Stimulated activated CD4-positive, alpha-beta T cell treated with anti-CD3 and anti-CD28 coated beads, Interleukin-12 subunit alpha, Interleukin-12 subunit beta, amount 100 ng/mL, for 48 hours (primary cell): ENCODE results near the gene FTSJ1.

Experiments used
- DNase-seq, 3 donors: peaks; one replicate each; pipeline ENCODE4 v3.0.0-alpha.2; 2020; ENCODE audit warnings: low read depth in 2 of 3, low spot score in 1 of 3

Gene FTSJ1

GRCh38 chrX:48470110-48470832 lies 5.7 kb upstream of the FTSJ1 start, which contains the start of gene SLC38A5:
TSS of gene SLC38A5 (minus strand) at chrX:48470260. CDS start at chrX:48467924, 2,336 bp downstream.
- DNase-seq = no peak

- no peak for DNase-seq
Observed at GRCh38 chrX:48470833-48471118, 5.2 kb upstream of the FTSJ1 start.

- DNase-seq = no peak
Observed at GRCh38 chrX:48471504-48471903, 4.5 kb upstream of the FTSJ1 start.

- DNase-seq = no peak
Observed at GRCh38 chrX:48472225-48472624, 3.8 kb upstream of the FTSJ1 start.

- no peak for DNase-seq
Observed at GRCh38 chrX:48472851-48473703, 2.9 kb upstream of the FTSJ1 start.

- DNase-seq = no peak
Observed at GRCh38 chrX:48473704-48473990, 2.4 kb upstream of the FTSJ1 start.

GRCh38 chrX:48474127-48474526 lies 1.9 kb upstream of the FTSJ1 start:
- DNase-seq = no peak

- DNase-seq = no peak
Observed at GRCh38 chrX:48474581-48474980, 1.4 kb upstream of the FTSJ1 start.

GRCh38 chrX:48475296-48475695 lies 703 bp upstream of the FTSJ1 start:
- no peak for DNase-seq

- no peak for DNase-seq
Observed at GRCh38 chrX:48476919-48477318, 920 bp downstream of the FTSJ1 start.

- DNase-seq = no peak
Observed at GRCh38 chrX:48477960-48478755, 2.2 kb downstream of the FTSJ1 start.

- no peak for DNase-seq
Observed at GRCh38 chrX:48478806-48479205, 2.8 kb downstream of the FTSJ1 start.

GRCh38 chrX:48480142-48480541 lies 4.1 kb downstream of the FTSJ1 start:
- no peak for DNase-seq

GRCh38 chrX:48480583-48480982 lies 4.6 kb downstream of the FTSJ1 start:
- DNase-seq = no peak

GRCh38 chrX:48482526-48482925 lies 6.5 kb downstream of the FTSJ1 start:
- DNase-seq = no peak

- no peak for DNase-seq
Observed at GRCh38 chrX:48487362-48487798, 11.4 kb downstream of the FTSJ1 start.

GRCh38 chrX:48488034-48488433 lies 12.0 kb downstream of the FTSJ1 start:
- no peak for DNase-seq

- DNase-seq = no peak
Observed at GRCh38 chrX:48489296-48489695, 13.3 kb downstream of the FTSJ1 start.

- DNase-seq = no peak
Observed at GRCh38 chrX:48489892-48490291, 13.9 kb downstream of the FTSJ1 start.

GRCh38 chrX:48490661-48491060 lies 14.7 kb downstream of the FTSJ1 start:
- no peak for DNase-seq

- no peak for DNase-seq
Observed at GRCh38 chrX:48491809-48492208, 15.8 kb downstream of the FTSJ1 start.
